G401.6 (cell line): ENCODE results near the gene TMTC1.

Experiments
- FAIRE-seq: peaks from 2 replicates; lab custom pipeline; 2012; peaks lifted over from hg19 to GRCh38; lab: Jason Lieb, UNC

TMTC1 gene

GRCh38 chr12:29612912-29613311, 170.8 kb downstream of the TMTC1 start:
- FAIRE-seq = no peak

GRCh38 chr12:29611906-29612305, 171.8 kb downstream of the TMTC1 start:
- no peak for FAIRE-seq

- FAIRE-seq = no peak
These were observed 173.1 kb downstream of the TMTC1 start for GRCh38 chr12:29610473-29611170.

GRCh38 chr12:29609431-29610215, 174.1 kb downstream of the TMTC1 start:
- FAIRE-seq = no peak

- FAIRE-seq = no peak
These were observed 175.2 kb downstream of the TMTC1 start for GRCh38 chr12:29608581-29608980.

GRCh38 chr12:29599381-29599780, 184.4 kb downstream of the TMTC1 start:
- FAIRE-seq = no peak

GRCh38 chr12:29595071-29595755, 188.5 kb downstream of the TMTC1 start:
- no peak for FAIRE-seq

GRCh38 chr12:29593001-29593400, 190.7 kb downstream of the TMTC1 start:
- FAIRE-seq = no peak

GRCh38 chr12:29591140-29592020, 192.4 kb downstream of the TMTC1 start:
- FAIRE-seq = no peak

GRCh38 chr12:29589851-29590250, 193.9 kb downstream of the TMTC1 start:
- no peak for FAIRE-seq

- FAIRE-seq = no peak
These were observed 194.4 kb downstream of the TMTC1 start for GRCh38 chr12:29589286-29589820.

GRCh38 chr12:29582677-29583272, 201.0 kb downstream of the TMTC1 start:
- no peak for FAIRE-seq

GRCh38 chr12:29582146-29582545, 201.6 kb downstream of the TMTC1 start:
- FAIRE-seq = no peak

- no peak for FAIRE-seq
These were observed 202.1 kb downstream of the TMTC1 start for GRCh38 chr12:29581631-29582030.

- FAIRE-seq = no peak
These were observed 202.8 kb downstream of the TMTC1 start for GRCh38 chr12:29580971-29581370.

GRCh38 chr12:29578731-29579130, 205.0 kb downstream of the TMTC1 start:
- FAIRE-seq = no peak

GRCh38 chr12:29578070-29578469, 205.7 kb downstream of the TMTC1 start:
- no peak for FAIRE-seq

- no peak for FAIRE-seq
These were observed 209.2 kb downstream of the TMTC1 start for GRCh38 chr12:29574500-29574899.

GRCh38 chr12:29572938-29573337, 210.8 kb downstream of the TMTC1 start:
- FAIRE-seq = no peak

- FAIRE-seq = no peak
These were observed 211.3 kb downstream of the TMTC1 start for GRCh38 chr12:29572464-29572863.

- FAIRE-seq = no peak
These were observed 214.5 kb downstream of the TMTC1 start for GRCh38 chr12:29569132-29569757.
